Islet precursor cell (in vitro differentiated cells): ENCODE results near the gene HNRNPUL2.
"Not testable (repeated sequence)": the region's sequence is repeated elsewhere in the genome, so short reads cannot be mapped to it uniquely, and the experiment has no call there.

Experiments
- DNase-seq: peaks from one replicate; pipeline ENCODE4 v3.0.0-alpha.2; 2018

Gene HNRNPUL2

GRCh38 chr11:62694455-62695167 lies 32.6 kb downstream of the HNRNPUL2 start:
- peak; percentile 84 for DNase-seq

- DNase-seq = not testable (repeated sequence)
These were observed 33.6 kb downstream of the HNRNPUL2 start for GRCh38 chr11:62693624-62694023.

GRCh38 chr11:62689421-62690183 lies 37.7 kb downstream of the HNRNPUL2 start, which contains the start of gene LRRN4CL:
Gene LRRN4CL (minus strand): TSS chr11:62689530. CDS start chr11:62688508, 1,022 bp downstream.
- DNase-seq = no peak

- DNase-seq = no peak
These were observed 38.8 kb downstream of the HNRNPUL2 start for GRCh38 chr11:62688491-62688890.

- DNase-seq = no peak
These were observed 39.5 kb downstream of the HNRNPUL2 start for GRCh38 chr11:62687508-62688396.

- no peak for DNase-seq
These were observed 44.7 kb downstream of the HNRNPUL2 start for GRCh38 chr11:62682518-62682917.

GRCh38 chr11:62680825-62681240 lies 46.4 kb downstream of the HNRNPUL2 start:
- DNase-seq = peak; percentile 87

GRCh38 chr11:62678770-62679696 lies 48.2 kb downstream of the HNRNPUL2 start, which contains the start of gene UBXN1:
Gene UBXN1 (minus strand): TSS chr11:62679073. CDS start chr11:62678923, 150 bp downstream.
- peak; percentile 92 for DNase-seq

GRCh38 chr11:62678433-62678769 lies 48.9 kb downstream of the HNRNPUL2 start:
- DNase-seq = no peak

- no peak for DNase-seq
These were observed 49.5 kb downstream of the HNRNPUL2 start for GRCh38 chr11:62677714-62678113.

GRCh38 chr11:62677156-62677555 lies 50.1 kb downstream of the HNRNPUL2 start:
- DNase-seq = no peak

- DNase-seq = no peak
These were observed 50.6 kb downstream of the HNRNPUL2 start for GRCh38 chr11:62676698-62677097.

- not testable (repeated sequence) for DNase-seq
These were observed 51.8 kb downstream of the HNRNPUL2 start for GRCh38 chr11:62675415-62675814.

GRCh38 chr11:62673196-62673525 lies 54.1 kb downstream of the HNRNPUL2 start:
- DNase-seq = no peak

GRCh38 chr11:62671608-62672389 lies 55.5 kb downstream of the HNRNPUL2 start, which contains the start of the genes LBHD1 and UQCC3:
Gene LBHD1 (minus strand): TSS chr11:62672267. CDS start chr11:62670031, 2,236 bp downstream.
Gene UQCC3 (plus strand): TSS chr11:62671673. CDS start chr11:62671746, 73 bp downstream.
- peak; percentile 92 for DNase-seq

- DNase-seq = no peak
These were observed 56.0 kb downstream of the HNRNPUL2 start for GRCh38 chr11:62671236-62671607.

GRCh38 chr11:62669420-62670161 lies 57.7 kb downstream of the HNRNPUL2 start:
- DNase-seq = no peak

- DNase-seq = no peak
These were observed 59.8 kb downstream of the HNRNPUL2 start for GRCh38 chr11:62667460-62667859.

- DNase-seq = no peak
These were observed 60.9 kb downstream of the HNRNPUL2 start for GRCh38 chr11:62666259-62666926.
